Left hindlimb (tissue), 1 donor: Measurements from ENCODE around the gene DISP3.

ENCODE experiments used
- DNase-seq: peaks from one replicate; pipeline ENCODE4 v3.0.0-alpha.2; 2018

The DISP3 gene, protein sequence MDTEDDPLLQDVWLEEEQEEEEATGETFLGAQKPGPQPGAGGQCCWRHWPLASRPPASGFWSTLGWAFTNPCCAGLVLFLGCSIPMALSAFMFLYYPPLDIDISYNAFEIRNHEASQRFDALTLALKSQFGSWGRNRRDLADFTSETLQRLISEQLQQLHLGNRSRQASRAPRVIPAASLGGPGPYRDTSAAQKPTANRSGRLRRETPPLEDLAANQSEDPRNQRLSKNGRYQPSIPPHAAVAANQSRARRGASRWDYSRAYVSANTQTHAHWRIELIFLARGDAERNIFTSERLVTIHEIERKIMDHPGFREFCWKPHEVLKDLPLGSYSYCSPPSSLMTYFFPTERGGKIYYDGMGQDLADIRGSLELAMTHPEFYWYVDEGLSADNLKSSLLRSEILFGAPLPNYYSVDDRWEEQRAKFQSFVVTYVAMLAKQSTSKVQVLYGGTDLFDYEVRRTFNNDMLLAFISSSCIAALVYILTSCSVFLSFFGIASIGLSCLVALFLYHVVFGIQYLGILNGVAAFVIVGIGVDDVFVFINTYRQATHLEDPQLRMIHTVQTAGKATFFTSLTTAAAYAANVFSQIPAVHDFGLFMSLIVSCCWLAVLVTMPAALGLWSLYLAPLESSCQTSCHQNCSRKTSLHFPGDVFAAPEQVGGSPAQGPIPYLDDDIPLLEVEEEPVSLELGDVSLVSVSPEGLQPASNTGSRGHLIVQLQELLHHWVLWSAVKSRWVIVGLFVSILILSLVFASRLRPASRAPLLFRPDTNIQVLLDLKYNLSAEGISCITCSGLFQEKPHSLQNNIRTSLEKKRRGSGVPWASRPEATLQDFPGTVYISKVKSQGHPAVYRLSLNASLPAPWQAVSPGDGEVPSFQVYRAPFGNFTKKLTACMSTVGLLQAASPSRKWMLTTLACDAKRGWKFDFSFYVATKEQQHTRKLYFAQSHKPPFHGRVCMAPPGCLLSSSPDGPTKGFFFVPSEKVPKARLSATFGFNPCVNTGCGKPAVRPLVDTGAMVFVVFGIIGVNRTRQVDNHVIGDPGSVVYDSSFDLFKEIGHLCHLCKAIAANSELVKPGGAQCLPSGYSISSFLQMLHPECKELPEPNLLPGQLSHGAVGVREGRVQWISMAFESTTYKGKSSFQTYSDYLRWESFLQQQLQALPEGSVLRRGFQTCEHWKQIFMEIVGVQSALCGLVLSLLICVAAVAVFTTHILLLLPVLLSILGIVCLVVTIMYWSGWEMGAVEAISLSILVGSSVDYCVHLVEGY (N-terminal part only)

DNA sequence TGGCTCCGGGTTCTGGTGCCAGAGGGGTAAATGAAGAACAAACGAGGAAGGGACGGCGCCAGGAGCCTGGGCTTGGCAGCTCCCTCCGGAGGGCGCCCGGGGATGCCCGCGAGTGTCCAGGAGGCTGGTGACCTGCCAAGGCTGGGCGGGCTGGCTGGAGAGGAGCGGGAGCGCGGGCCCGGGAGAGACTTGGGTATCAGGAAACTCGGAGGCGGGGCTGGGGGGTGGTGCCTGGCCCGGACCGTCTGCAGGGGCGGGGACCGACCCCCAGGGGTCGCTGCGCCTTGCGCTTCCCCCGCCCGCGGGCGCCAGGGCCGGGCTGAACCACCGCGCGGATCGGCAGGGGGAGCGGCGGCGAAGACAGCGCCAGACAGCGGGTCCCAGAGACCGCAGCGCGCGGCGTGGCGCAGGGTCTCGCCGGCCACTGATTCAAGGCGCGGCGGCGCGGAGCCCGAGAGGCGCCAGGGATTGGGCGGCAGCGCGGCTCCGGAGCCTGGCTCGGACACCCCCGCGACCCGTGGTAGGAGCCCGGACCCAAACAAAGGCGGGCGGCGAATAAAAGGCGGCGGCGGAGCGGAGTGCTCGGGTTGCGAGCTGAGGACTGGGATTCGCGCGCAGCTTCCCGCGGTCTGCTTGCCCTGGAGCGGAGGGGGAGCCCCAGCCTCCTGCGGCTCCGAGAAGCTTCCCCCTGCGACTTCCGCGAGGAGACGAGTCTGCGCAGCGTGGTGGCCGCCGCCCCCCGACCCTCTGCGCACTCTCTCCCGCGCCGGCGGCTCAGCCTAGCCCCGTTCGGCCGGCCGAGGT lies at the start of gene DISP3:
DISP3 (plus strand) TSS at position 585 of the 804 bp plus-strand sequence. CDS start 21,838 bp downstream, outside the sequence.
- DNase-seq = peak; percentile 60

DNA sequence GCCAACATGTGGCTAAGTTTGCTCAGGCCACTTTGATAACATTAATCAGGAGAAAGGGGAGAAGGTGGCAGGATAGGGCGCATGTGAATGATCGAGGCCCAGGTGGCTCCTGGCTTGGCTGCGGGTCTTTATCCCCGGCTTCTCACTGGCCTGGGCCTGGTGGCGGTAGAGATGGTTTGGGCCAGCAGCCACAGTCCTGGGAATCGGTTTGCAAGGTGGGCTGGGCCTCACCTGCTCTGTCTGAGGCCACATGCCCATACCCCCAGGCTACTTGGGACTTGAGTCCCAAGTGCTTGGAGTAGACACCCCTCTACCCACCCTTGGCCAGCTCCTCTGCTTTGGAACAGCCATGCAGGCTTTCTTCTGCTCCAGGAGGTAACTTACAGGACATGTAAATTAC lies 49.7 kb upstream of the DISP3 start:
- no peak for DNase-seq

DNA sequence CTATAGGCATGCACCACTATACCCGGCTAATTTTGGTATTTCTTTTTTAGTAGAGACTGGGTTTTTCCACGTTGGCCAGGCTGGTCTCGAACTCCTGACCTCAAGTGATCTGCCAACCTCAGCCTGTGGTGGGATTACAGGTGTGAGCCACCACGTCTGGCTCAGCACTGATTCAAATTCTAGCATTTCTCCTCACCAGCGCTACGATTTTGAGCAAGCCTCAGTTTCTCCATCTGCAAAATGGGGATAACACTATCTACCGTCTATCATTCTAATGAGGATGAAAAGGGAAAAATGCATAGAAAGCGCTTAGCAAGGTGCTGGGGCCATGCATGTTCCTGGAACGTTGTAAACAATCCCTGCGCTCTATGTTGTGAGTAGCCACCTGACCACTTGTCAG lies 49.0 kb upstream of the DISP3 start:
- DNase-seq = no peak

DNA sequence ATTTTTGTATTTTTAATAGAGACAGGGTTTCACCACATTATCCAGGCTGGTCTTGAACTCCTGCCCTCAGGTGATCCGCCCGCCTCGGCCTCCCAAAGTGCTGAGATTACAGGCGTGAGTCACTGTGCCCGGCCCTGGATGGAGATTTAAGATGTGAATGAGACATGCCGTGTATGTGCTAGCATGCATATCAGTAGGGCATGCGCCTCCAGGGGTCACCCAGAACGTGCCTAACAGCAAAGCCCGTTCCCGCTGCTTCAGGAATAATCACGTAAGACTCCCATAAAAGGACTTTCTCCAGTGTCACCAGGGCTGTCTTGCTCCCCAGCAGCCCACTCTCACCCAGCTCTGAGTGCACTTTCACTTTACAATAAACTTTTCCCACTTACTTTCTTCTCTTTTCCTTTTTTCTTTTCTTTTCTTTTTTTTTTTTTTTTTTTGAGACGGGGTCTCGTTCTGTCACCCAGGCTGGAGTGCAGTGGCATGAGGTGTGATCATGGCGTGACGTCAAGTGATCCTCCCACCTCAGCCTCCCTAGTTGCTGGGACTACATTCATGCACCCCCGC lies 46.9 kb upstream of the DISP3 start:
- no peak for DNase-seq

- no peak for DNase-seq
Measured at GRCh38 chr1:11432526-11432925, 46.4 kb upstream of the DISP3 start.

- no peak for DNase-seq
Measured at GRCh38 chr1:11434501-11434900, 44.5 kb upstream of the DISP3 start.

GRCh38 chr1:11434926-11435325 lies 44.0 kb upstream of the DISP3 start:
- no peak for DNase-seq

GRCh38 chr1:11438996-11439395 lies 40.0 kb upstream of the DISP3 start:
- DNase-seq = peak; percentile 7

DNA sequence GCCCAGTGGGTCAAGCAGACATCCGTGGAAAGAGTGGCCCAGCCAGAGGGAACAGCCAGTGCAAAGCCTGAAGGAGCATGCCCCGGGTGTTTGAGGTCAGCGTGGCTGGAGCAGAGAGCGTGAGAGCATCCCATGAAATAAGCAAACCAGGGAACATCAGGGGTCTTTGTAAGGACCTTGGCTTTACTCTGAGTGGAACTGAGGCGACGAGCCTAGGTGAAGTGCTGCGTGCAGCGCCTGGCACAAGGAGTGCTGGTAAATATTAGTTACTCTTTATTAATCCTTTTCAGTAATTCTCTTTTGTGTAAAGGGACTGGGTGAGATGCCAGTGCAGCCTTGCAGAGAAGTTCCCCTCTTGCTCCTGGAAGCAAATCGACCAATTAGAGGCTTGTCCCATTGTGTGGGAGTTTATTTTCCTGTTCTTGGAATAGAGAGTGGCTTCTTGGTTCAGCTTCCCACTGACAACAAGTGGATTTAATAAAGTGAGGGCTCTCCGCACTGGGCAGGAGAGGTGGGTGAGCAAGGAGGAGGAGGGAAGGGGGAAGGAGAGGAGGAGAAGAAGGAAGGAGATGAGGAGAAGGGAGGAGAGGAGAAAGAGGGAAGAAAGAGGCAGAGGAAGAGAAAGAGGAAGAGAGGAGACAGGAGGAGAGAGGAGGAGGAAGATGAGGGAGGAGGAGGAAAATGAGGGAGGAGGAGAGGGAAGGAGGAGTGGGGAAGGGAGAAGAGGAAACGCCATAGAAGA lies 37.6 kb upstream of the DISP3 start:
- DNase-seq = no peak

DNA sequence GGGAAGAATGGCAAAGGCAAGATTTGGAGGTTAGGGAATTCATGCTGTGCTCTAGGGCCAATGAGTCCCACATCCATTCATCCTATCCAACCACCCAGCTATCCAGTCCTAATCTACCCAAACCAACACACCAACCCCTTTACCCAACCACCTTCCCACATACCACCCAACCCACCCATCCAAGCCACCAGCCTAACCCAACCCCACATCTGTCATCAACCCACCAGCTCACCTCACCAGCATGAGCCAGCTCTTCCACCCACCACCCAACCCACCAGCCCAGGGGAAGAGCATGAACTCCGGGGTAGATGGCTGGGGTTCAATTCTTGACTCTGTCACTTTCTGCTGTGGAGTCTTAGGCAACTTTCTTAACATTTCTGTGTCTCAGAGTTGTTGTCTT lies 35.9 kb upstream of the DISP3 start:
- no peak for DNase-seq

GRCh38 chr1:11443961-11444658 lies 34.8 kb upstream of the DISP3 start:
- DNase-seq = no peak

- DNase-seq = no peak
Measured at GRCh38 chr1:11444907-11445306, 34.0 kb upstream of the DISP3 start.

DNA sequence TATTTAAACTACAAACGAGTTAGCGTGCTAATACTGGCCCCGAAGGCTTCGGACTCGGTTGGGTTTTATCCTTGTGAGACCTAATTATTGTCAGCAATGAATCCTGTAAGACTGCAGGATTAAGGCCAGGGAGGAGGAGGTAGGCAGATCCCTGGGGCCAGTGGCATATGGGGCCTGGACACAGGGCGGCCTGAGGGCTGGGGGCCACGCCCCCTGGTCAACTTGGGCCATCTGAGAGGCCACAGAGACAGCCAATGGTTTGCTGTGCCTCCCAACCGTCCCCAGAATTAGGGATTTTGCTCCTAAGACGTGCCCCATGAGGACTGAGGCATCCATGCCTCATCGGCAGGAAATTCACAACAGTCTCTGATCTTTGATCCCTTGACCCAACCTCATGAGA lies 31.1 kb upstream of the DISP3 start:
- DNase-seq = no peak

DNA sequence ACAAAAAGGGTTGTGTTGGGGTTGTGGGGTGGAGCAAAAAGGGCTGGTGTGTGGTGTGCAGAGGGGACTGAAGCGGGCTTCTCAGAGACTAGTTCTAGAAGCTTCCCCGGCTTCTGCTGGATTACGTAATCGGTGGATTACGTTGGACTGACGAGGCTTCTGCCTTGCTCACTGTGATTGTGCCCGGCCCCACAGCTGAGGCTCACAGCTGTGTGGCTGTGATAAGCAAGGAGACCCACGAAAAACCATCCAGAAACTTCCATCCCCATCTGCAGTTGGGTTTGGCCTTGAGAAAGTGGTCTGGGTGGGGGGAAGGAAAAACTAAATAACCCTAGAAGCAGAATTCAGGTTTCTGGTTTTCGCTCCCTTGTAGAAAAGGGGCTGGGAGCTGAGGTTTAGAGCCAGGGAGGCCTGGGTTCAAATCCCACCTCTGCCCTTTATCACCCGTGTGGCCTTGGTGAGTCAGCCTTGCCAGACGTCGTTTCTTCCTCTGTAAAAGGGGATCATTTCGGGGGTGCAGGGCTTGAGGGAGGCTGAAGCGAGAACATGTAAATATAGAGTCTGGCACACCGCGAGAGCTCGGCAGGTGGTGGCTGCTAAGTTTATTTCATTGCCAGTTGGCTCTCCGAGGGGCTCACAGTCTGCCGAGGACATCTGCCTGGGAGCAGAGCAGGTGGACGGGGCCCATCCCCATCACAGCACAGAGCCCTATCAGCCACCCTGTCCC lies 30.4 kb upstream of the DISP3 start:
- no peak for DNase-seq

DNA sequence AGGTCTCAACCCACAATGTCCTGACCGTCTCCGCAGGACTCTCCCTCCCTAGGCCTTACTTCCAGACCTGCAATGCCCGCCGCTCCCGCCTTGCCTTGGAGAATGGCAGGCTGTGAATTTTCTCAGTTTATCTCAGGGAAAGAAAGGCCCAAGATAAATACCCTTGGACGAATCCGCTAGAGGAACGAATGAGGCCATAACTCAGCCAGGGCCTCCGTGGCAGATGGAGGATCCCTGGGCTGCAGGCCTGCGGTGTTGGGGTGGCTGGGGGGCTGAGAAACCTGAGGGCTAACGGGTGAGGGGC lies 29.9 kb upstream of the DISP3 start:
- no peak for DNase-seq

- no peak for DNase-seq
Measured at GRCh38 chr1:11450310-11450709, 28.6 kb upstream of the DISP3 start.

- DNase-seq = no peak
Measured at GRCh38 chr1:11453742-11454491, 25.0 kb upstream of the DISP3 start.

- no peak for DNase-seq
Measured at GRCh38 chr1:11455967-11456570, 22.9 kb upstream of the DISP3 start.

- DNase-seq = no peak
Measured at GRCh38 chr1:11456965-11457364, 22.0 kb upstream of the DISP3 start.
